GF-D8 (cell line): ENCODE measurements around the gene FASLG.
"Not testable (repeated sequence)": the region's sequence is repeated elsewhere in the genome, so short reads cannot be mapped to it uniquely, and the experiment has no call there.

ENCODE experiments used
- DNase-seq: peaks from one replicate; lab custom pipeline; 2025; lab: John Stamatoyannopoulos, UW

The FASLG gene, protein sequence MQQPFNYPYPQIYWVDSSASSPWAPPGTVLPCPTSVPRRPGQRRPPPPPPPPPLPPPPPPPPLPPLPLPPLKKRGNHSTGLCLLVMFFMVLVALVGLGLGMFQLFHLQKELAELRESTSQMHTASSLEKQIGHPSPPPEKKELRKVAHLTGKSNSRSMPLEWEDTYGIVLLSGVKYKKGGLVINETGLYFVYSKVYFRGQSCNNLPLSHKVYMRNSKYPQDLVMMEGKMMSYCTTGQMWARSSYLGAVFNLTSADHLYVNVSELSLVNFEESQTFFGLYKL

GRCh38 chr1:172658871-172659453, at the start of gene FASLG:
FASLG (plus strand) TSS chr1:172659103; CDS start chr1:172659202, 99 bp downstream.
- no peak for DNase-seq

GRCh38 chr1:172609528-172609927, 49.4 kb upstream of the FASLG start:
- DNase-seq, result no peak

DNA sequence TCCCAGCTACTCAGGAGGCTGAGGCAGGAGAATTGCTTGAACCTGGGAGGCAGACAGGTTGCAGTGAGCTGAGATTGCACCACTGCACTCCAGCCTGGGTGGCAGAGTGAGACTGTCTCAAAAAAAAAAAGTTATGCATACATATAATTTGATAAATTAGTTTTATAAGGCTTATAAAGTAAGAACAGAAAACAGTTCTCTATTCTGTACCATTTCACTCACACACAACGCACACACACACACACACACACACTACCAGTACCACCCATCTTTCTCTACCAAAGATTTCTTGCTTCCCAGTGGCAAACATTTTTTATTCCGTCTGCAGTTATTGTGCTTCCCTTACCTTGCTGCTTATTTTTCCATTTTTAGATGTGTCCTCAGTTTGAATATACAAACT, 46.4 kb upstream of the FASLG start:
- DNase-seq, result no peak

GRCh38 chr1:172613294-172613693, 45.6 kb upstream of the FASLG start:
- DNase-seq, result no peak

- no peak for DNase-seq
Observed at GRCh38 chr1:172616195-172616594, 42.7 kb upstream of the FASLG start.

- DNase-seq, result peak; percentile 58
Observed at GRCh38 chr1:172616636-172617035, 42.3 kb upstream of the FASLG start.

- not testable (repeated sequence) for DNase-seq
Observed at GRCh38 chr1:172620603-172621002, 38.3 kb upstream of the FASLG start.

DNA sequence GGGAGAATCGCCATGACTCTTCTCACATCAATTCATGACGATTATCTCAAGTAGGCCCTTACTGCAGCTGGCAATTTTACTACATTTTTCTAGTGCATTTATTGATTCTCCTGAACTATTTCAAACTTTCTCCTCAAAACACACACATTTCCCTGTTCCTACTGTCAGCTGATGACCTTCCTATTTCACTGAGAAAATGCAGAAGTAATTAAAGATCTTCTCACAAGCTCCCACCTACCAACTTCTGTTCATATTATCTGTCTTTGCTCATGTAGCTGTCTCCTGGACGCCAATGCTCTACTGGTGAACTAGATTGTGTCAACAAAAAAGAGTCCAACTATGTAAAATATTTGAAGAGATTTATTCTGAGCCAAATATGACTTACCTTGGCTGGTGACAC, 36.4 kb upstream of the FASLG start:
- DNase-seq, result no peak

DNA sequence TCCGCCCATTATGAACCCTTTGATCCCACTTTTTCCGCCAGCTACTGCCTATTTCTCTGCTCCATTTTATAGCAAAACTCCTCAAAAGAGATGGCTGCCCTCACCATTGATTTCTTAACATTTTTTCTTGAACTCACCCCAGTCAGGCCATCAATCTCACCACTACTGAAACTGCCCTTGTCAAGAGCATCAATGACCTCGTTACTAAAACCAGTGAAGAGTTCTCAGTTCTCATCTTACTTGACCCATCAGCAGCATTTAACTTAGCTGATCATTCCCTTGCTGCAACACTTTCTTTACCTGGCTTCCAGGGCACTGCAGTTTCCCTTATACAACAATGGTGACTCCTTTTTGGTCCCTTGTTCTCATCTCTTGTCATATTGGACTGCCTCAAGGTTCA, 35.2 kb upstream of the FASLG start:
- DNase-seq, result no peak

GRCh38 chr1:172626845-172627244, 32.1 kb upstream of the FASLG start:
- DNase-seq, result no peak

DNA sequence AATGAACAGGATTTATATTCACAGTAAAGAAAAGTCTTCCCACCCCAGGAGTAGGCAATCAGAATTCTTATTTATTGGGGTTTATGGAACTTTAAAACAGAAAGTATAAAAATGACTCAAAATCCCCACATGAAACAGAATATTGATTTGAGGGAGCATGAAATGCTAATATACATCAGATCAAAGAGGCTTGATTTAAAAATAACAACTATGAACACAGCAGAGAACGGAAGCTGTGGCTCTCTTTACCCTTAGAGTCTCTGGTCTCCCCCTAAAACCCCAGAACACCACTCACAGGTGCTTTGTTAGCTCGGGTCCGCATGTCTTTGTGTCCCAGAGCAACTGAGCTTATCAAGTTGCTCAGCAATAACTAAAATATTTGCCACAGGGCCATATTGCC, 31.2 kb upstream of the FASLG start:
- no peak for DNase-seq

DNA sequence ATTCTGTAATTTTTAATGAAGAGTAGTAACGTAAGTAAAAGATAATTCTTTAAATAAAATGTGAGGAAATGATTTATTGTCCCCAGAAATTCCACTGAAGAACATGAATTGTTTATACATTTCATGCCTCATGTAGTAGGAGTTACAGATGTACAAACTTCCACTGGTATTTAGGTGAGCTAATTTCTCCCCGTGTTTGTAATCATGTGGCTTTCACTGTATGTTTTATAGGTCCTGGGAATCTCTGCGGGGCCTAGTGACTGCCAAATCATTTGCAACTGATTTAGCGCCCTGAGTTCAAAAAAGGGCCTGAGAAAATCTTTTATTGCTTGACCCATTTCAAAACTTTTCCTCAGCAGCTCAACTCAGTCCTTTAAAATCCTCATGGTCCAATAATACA, 30.5 kb upstream of the FASLG start:
- DNase-seq, result no peak

GRCh38 chr1:172629170-172629569, 29.7 kb upstream of the FASLG start:
- DNase-seq, result no peak

- no peak for DNase-seq
Observed at GRCh38 chr1:172629638-172630037, 29.3 kb upstream of the FASLG start.

DNA sequence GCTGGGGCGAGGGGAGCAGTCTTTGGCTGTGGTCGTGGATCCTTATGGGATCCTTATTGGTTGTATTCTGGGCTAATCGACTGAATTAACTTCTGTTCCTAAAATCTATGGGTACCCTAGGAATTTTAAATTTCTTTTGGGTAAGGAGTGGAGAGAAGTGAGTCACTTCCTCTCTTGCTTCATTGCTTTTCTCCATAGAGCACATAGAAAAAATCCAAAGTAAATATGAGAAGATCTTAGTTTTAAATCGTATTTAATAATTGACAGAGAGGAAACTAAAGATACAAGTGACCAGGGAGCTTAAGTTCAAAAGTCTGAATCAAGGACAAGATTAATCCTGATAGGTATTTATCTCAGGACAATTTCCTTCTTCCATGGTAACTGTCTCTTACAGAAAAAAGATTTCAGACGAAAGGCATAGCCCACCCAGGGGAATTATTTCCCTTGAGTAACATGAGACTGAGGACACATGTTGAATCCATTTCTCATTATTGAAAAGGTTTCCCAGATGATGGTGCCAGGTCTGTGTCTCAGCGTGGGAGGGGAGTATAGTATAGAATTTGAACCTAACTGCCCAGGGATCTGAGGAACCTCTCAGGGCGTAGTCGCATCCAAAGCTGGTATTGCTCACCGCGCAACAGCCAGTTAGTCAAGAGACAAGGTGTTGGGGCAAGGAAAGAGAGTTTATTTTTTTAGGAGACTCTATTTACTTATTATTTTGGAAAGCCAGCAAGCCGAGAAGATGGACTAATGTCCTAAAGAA, 28.7 kb upstream of the FASLG start:
- DNase-seq, result no peak

GRCh38 chr1:172630868-172631267, 28.0 kb upstream of the FASLG start:
- no peak for DNase-seq

DNA sequence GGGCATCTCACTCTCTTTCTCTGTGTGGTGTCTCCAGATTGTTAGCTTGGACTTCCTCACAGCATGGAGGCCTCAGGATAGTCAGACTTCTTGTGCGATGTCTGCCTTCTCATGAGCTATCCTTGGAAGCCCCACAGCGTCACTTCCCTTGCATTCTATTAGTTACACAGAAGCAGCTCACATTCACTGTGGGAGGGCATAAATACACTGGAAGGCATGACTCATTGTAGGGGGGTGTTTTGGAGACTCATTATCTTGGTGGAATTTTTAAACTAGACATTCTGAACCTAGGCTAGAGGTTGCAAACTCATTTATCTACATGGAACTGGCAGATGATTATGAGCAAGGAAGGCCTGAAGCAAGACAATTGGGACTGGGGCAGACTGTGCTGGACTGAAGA, 21.4 kb upstream of the FASLG start:
- DNase-seq, result no peak

- no peak for DNase-seq
Observed at GRCh38 chr1:172638249-172638648, 20.7 kb upstream of the FASLG start.

DNA sequence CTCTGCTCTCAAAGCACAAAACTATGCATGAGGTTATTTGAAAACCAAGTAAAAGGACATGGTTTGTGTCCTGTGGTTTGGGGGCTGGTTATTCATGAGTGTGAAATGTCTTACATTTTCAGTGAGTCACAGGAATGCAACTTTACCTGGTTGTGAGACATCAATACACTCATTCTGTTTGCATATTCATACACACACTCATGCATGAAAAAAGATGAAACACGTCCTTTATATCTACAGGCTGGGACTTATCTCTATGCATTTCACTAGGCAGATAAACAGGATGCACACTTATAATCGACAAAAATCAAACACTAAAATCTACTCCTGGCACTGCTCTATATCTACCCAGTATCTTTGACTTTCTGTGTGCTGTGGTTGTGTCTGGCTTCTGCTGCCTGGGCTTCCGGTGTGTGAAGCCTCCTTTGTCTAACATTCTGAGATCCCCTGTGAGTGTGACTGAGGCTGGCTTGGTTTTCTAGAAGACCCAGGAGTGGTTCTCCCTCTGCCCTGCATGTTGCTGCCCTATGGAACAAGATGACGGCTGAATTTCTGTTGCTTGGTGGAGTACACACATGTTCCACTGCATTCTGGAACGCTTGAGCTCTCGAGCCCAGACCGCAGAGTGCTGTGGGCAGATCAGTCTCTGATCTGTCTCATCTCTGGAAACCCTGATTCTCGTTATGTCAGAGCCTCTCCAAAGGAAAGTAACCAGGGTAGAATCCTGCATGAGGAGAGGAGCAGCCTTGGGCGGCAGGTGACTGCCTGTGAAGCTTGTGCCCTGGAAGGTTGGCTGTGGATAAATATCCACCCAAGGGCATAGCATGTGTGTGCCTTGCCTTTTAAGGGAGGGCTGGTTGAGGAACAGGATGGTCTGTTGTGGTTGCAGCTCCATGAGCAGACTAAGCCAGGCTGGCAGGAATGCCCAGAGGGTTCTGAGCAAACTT, 19.7 kb upstream of the FASLG start:
- DNase-seq, result no peak

DNA sequence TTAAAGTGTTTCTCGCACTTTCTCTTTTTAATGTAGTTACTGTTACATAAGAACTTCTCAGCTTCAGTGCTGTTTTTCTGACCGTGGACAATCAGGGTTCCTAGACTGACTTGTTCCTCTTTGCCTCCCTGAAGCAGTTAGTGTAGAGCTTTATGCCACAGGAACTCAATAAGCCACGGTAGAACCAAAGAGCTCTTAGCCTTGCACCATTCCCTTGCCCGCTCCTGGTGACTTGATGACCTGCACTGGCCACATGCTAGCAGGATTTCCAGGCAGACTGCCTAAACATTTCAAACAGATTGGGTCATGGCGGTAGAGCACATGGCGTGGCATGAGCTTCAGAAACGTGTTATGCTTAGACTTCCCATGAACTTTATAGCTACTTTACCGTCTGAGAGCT, 18.8 kb upstream of the FASLG start:
- DNase-seq, result no peak

DNA sequence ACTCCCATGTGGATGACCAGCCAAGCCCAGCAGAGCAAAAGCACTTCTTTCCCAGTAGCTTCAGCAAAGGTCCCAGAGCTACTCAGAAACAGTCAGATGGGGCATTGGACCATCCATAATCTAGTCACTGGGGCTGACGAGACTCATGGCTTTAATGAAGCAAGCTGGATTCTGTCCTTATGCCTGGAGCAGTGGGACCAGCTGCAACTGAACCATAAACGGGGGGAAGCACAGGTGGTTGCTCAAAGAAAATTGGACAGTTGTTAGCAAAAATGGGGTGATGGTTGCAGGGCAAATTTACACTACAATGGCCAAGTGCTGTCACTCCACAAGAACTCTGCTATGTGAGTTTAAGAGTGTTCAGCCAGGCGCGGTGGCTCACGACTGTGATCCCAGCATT, 17.4 kb upstream of the FASLG start:
- no peak for DNase-seq

DNA sequence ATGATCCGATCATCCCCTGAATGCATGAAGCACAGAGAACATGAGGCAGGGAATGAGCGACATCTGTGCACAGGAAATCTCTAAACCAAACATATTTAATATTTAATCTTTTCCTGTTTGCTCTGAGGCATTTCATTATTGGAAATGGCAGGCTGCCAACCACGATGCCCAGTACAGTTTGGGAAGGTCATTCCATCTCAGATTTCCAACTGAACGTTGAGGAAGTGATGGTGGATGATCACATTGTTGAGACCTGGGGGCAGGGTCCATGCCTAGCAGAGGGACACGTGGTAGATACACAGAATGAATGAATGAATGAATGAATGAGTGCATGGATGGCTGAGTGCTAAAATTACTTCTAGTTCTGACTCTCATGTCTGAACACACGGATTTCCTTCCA, 15.9 kb upstream of the FASLG start:
- no peak for DNase-seq
